HG02763 (cell line): ENCODE results near the gene PAPOLA.
"Not testable (repeated sequence)": the region's sequence is repeated elsewhere in the genome, so short reads cannot be mapped to it uniquely, and the experiment has no call there.

Experiments
- ATAC-seq: cut with Tn5 transposase; IDR thresholded peaks from one replicate; pipeline ENCODE4 v1.9.1; 2021; ENCODE audit warnings: mild to moderate bottlenecking, moderate library complexity; ENCODE audit not compliant: unreplicated experiment

PAPOLA gene

GRCh38 chr14:96501740-96502620, at the start of gene PAPOLA:
Gene PAPOLA, plus strand, starts transcription at chr14:96502382. Its CDS starts 211 bp downstream, at chr14:96502593.
- ATAC-seq, result peak; percentile 89

- ATAC-seq, result no peak
These were observed 49.5 kb upstream of the PAPOLA start for GRCh38 chr14:96452684-96453083.

GRCh38 chr14:96455588-96455987, 46.6 kb upstream of the PAPOLA start:
- ATAC-seq, result no peak

GRCh38 chr14:96459851-96460250, 42.3 kb upstream of the PAPOLA start:
- ATAC-seq, result no peak

- ATAC-seq, result no peak
These were observed 40.0 kb upstream of the PAPOLA start for GRCh38 chr14:96461950-96462798.

- ATAC-seq, result no peak
These were observed 38.0 kb upstream of the PAPOLA start for GRCh38 chr14:96464136-96464535.

- ATAC-seq, result no peak
These were observed 35.3 kb upstream of the PAPOLA start for GRCh38 chr14:96466918-96467317.

- no peak for ATAC-seq
These were observed 31.9 kb upstream of the PAPOLA start for GRCh38 chr14:96470331-96470730.

GRCh38 chr14:96470967-96471366, 31.2 kb upstream of the PAPOLA start:
- ATAC-seq, result not testable (repeated sequence)

GRCh38 chr14:96478119-96478518, 24.1 kb upstream of the PAPOLA start:
- no peak for ATAC-seq

GRCh38 chr14:96479435-96480146, 22.6 kb upstream of the PAPOLA start:
- ATAC-seq, result no peak

- no peak for ATAC-seq
These were observed 20.4 kb upstream of the PAPOLA start for GRCh38 chr14:96481731-96482314.

- ATAC-seq, result no peak
These were observed 19.2 kb upstream of the PAPOLA start for GRCh38 chr14:96482986-96483385.

- ATAC-seq, result no peak
These were observed 17.8 kb upstream of the PAPOLA start for GRCh38 chr14:96484399-96484798.

GRCh38 chr14:96486705-96487104, 15.5 kb upstream of the PAPOLA start:
- ATAC-seq, result no peak

GRCh38 chr14:96489327-96489726, 12.9 kb upstream of the PAPOLA start:
- no peak for ATAC-seq

GRCh38 chr14:96493178-96493577, 9.0 kb upstream of the PAPOLA start:
- ATAC-seq, result no peak

GRCh38 chr14:96494331-96494730, 7.9 kb upstream of the PAPOLA start:
- ATAC-seq, result no peak

GRCh38 chr14:96497087-96497486, 5.1 kb upstream of the PAPOLA start:
- peak; percentile 45 for ATAC-seq

- ATAC-seq, result no peak
These were observed 4.6 kb upstream of the PAPOLA start for GRCh38 chr14:96497586-96497985.
